HG03354 (cell line): Measurements from ENCODE around the gene TNPO2.
"Not testable (repeated sequence)": the region's sequence is repeated elsewhere in the genome, so short reads cannot be mapped to it uniquely, and the experiment has no call there.

ENCODE experiments used
- ATAC-seq: cut with Tn5 transposase; IDR thresholded peaks from one replicate; pipeline ENCODE4 v1.9.1; 2021; ENCODE audit warnings: mild to moderate bottlenecking; ENCODE audit not compliant: unreplicated experiment, poor library complexity, severe bottlenecking

The TNPO2 gene

DNA sequence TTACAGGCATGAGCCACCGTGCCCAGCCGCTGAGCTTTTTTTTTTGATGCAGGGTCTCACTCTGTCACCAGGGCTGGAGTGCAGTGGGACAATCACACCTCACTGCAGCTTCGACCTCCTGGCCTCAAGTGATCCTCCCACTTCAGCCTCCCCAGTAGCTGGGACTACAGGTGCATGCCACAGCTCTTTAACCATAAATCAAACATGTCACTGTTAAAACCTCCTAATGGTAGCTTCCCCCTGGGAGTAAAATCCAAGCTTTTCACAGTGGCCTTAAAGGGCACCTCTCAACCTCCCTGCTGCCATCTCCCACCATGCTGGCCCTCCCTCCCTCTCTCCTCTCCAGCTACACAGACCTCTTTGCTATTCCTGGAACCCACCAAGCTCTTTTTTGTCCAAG is 37.9 kb downstream of the TNPO2 start:
- ATAC-seq, result no peak

DNA sequence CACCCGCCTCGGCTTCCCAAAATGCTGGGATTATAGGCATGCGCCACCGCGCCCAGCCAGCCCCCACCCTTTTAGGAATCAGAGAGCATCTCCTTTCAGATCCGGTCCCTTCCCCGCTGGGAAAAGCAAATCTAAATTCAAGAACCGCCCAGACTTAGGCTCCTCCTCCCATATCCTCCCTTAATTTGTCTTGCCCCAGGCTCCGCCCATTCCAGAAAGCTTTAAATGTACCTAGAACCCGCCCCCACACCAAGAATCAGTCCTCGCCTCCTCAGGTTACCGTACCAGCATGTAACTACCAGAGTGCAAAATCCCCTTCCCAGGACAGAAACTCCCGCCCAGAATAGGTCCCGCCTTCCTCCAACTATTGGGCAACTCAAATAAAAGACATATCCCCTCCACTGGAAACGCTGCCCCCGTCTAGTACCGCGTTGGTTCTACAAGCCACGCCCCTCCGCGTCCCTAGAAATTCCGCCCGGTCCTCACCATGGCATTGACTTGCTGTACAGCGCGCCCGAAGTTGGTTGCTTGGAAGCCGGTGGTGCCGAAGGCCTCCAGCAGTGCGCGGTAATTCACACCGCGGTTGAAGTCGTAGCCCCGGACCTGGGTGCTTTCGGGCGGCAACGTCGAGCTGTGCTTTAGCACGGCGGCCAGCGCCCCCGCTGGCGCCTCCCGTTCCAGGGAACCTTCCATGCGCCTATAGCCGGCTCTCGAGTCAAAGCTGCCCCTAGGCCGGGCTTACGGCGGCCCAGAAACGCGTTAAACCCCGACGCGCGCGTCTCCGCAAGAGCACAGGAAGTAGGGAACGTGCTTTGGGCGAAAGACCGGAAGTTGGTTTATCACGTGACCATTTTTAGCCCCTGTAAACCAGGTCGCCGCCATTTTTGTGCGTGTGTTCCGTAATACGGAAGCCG is 42.4 kb downstream of the TNPO2 start, which contains the start of gene DHPS:
Gene DHPS (minus strand): TSS at position 807 of the 914 bp plus-strand sequence. CDS start 114 bp downstream, at position 693.
- peak; percentile 76 for ATAC-seq

DNA sequence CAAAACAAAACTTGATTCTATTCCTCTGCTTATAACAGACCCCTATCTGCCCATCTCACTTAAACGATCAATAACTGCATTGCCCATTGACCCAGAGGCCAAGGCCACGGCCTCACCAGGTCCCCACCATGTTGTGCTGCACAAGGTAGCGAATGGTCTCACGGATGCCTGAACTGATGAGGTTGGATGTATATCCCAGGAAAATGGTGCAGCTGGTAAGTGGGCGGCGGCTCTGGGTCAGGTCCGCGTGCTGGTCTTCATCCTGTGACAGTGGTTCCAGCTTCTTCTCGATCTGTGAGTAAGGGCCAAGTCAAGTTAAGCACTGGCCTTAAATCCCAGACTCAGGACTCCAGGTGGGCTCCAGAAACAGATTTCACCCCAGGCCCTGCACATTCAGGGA is 43.7 kb downstream of the TNPO2 start:
- ATAC-seq, result no peak

- ATAC-seq, result not testable (repeated sequence)
Observed at GRCh38 chr19:12678039-12678438, 45.7 kb downstream of the TNPO2 start.

DNA sequence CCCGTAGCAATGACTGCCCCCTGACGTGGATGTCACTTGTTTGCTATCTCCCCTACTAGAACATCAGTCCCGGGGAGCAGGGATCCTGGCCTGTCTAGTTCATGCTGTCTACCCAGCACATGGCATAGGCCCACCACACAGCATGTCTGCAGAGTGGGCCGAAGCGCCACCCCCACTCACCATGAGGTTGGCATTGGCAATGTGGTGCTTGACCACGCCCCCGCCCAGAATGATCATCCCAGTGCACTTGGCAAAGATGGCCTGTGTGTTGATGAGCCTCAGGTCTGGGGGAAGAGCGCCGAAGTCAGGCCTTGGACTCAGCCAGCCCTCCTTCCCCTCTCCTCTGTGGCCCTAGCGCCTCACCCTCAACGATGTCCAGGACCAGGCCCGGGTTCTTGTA is 46.8 kb downstream of the TNPO2 start:
- ATAC-seq, result no peak

DNA sequence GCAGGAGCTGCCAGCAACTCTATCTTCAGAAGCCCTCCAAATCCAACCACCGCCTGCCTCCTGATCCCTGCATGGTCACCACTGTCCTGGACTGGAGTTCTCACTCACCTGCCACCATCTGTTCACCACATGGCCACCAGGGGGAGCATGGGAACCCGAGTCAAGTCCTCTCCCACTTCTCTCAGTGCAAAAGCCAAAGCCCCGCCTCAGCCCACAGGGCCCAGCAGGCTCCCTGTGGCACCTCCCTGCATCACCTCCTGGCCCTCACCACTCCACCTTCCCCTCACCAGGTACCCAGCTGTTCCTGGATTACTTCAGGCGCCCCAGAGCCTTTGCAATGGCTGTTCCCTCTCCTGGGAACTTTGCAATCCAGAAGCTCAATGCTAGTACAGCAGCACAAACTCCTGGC is 47.3 kb downstream of the TNPO2 start:
- ATAC-seq, result no peak

- no peak for ATAC-seq
Observed at GRCh38 chr19:12675940-12676339, 47.8 kb downstream of the TNPO2 start.

DNA sequence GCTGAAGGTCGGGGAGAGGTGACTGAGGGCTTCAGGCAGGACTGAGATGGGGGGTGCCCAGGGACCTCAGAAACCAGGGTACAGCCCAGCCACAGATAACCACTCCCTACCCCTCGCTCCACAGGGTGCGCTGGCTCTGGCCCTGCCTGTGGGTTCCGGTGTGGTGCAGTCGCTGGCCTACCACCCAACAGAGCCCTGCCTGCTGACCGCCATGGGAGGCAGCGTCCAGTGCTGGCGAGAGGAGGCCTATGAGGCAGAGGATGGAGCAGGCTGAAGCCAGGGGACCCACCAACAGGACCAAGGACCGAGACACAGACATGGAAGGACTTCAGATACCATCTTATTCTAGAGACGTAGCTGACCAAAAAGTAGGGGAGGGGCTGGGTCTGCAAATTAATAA is 48.3 kb downstream of the TNPO2 start:
- no peak for ATAC-seq

DNA sequence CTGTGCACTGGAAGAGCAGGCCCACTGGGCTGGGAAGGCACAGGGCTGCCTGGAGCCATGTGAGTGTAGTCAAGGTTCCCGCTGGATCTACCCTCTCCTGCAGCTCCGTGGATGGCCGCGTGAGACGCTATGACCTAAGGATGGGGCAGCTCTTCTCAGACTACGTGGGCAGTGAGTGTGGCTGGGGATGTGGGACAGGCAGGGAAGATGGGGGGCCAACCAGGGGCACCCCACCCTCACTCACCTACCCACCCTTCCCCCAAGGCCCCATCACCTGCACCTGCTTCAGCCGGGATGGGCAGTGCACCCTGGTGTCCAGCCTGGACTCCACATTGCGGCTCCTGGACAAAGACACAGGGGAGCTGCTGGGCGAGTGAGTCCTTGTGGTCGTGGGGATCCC is 51.0 kb downstream of the TNPO2 start:
- no peak for ATAC-seq

DNA sequence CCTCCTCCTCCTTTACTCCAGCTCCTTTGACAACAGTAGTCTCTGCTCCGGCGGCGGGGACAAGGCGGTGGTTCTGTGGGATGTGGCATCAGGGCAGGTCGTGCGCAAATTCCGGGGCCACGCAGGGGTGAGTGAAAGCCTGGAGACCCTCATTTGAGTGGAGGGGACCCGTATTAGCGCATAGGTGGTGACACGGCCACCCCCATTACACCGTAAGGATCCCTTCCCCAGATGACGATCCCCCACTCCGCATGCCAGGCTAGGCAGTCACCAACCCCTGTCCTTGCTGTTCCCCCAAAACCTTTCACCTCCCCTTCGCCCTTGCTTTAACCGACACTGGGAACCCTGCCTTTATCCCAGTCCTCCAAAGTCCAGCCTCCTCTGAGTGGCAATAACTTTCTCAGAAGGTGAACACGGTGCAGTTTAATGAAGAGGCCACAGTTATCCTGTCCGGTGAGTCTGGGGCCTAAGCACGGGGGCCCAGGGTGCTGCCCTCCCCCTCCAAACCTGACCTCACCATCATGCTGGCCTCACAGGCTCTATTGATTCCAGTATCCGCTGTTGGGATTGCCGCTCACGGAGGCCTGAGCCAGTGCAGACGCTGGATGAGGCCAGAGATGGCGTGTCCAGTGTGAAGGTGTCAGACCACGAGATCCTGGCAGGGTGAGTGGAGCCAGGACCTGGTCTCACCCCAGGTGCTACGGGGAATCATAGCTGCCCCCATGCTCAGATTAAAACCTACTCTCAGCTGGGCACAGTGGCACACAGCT is 53.4 kb downstream of the TNPO2 start:
- no peak for ATAC-seq

- ATAC-seq, result peak; percentile 43
Observed at GRCh38 chr19:12669270-12670158, 54.2 kb downstream of the TNPO2 start.

DNA sequence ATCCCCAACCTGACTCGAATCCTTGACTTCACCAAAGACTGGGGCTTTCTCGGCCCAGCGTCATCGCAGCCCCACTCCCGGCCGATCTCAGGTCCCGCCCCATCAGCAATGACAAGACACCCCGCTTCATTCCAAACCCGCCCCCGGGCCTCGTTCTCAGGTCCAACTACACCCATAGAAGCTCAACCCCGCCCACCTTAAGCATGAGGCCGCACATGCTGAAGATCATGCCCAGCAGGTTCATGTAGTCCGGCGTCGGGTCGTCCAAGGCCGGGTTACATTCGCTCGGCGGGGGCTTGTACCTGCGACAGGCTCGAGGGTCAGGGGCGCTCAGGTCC is 54.8 kb downstream of the TNPO2 start:
- ATAC-seq, result peak; percentile 11

DNA sequence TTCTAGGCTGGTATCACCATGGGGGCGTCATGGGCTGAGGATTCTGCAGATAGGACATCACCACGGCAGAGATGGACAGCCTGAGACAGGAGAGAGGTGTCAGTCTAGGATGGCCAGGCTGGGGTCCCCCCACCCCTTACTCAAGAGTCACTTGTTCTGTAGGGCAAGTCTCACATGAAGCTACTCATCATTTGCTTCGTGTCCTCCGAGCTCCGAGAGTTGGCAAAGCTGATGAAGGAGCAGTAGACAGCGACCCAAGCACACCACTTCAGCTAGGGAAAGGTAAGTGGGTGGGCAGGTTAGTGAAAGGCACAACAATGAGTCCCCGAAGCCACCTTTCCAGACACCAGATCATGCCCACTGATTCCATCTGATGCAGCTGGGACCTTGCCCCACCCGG is 55.4 kb downstream of the TNPO2 start:
- no peak for ATAC-seq

GRCh38 chr19:12667731-12668302 is 55.9 kb downstream of the TNPO2 start:
- no peak for ATAC-seq

DNA sequence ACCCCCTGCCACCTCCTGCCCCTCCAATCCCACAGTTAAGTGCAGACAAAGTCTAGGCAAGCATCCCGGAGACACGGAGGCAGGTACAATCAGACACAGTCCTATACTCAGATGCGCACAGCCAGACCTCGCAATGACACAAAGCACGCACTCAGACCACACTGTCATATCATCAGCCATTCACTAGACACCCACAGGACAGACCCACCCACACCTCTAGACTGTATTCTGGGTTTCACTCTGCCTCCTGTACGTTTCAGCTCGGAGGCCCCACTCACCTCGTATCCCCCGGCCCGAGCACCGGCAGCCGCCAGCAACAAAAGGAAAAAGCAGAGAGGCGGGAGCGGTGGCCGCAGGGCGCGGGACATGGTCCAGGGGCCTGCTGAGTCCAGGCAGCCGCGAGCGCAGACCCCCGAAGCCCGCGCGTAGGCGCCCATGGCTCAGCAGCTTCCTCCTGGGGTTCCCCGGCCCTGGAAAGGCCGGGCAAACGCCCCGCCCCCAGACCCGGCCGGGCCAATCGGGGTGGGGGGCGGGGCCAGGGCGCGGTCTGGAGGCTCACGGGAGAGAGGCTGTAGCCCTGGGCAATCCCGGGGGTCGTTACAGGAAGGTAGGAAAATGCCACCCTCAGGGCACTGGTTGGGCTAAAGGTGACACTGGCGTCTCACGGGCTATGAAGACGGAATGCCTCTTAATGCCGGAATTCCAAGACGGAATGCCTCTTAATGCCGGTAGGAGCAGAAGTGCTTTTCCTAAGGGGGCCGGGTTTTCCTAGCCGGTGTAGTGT is 57.3 kb downstream of the TNPO2 start, which contains the start of the genes MAN2B1 and WDR83:
Gene MAN2B1 (minus strand): TSS at position 478 of the 784 bp plus-strand sequence. CDS start 41 bp downstream, at position 437.
Gene WDR83 (plus strand): TSS at position 543 of the 784 bp plus-strand sequence. CDS start 2,984 bp downstream, outside the sequence.
- ATAC-seq, result peak; percentile 40

DNA sequence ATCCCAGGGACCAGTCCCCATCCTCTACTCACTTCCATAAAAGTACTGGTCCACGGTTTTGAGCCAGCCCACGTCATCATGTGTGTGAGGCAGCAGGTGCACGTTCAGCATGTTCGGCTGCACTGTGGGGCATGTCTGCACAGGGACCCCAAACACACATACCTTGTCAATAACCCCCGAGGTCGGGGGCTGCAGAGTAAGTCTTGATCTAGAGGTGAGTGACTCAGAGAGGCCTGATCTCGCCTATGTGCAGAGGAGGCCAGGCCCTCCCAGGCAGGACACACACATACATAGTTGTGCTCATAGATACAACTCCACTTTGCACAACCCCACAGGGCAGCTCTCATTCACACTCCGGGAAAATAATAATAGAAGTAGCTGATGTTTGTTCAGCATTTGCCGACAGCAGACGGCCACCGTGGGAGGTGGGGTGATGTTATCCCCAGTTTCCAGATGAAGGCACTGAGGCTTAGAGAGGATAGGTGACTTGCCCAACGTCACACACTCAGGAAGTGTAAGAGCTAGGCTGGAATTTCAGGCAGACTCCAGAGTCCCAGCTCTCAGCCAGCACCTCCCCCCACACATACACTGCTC is 58.0 kb downstream of the TNPO2 start:
- ATAC-seq, result no peak

DNA sequence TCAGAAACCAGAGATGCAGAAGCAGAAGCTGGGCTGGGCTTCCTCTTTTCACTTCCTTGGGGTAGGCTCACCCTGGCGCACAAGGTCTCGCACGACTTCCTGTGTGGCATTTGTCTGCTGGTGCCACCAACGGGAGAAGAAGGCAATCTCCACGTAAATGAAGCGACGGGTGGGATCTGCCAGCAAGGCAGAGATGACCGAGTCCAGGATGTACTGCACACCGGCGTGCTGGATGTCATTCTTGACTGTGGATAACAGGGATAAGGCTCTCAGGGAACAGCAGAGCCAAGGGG is 58.5 kb downstream of the TNPO2 start:
- ATAC-seq, result no peak
